CD4-positive, alpha-beta T cell treated with Interferon gamma for 1 hour (primary cell): Measurements from ENCODE around the gene ADTRP.
"Not testable (repeated sequence)": the region's sequence is repeated elsewhere in the genome, so short reads cannot be mapped to it uniquely, and the experiment has no call there.

Source experiments
- DNase-seq: peaks from one replicate; pipeline ENCODE4 v3.0.0-alpha.2; 2020

Gene ADTRP

DNA sequence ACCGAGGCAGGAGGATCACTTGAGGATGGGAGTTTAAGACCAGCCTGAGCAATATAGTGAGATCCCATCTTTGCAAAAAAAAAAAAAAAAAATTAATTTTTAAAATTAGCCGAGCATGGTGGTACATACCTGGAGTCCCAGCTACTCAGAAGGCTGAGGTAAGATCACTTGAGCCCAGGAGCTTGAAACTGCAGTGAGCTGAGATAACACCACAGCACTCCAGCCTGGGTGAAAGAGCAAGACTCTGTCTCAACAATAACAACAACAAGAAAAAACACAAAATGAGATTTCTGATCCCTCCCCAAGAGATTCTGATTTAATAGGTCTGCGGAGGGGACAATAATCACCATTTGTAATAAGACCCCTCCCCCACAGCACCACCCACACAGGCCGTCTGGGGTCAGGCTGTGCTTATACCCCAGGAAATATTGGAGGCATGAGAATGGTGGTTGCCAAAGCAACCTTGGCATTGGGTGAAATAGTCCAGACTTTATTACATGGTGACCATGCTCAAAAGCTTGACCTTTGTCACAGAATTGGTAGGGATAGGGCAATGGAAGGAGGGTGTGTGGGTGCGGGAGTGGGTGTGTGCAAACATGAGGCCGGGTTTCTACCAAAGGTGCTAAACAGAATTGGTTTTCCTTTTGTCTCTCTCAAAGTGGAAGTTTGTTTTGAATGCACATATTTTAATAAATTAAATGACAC lies 24.4 kb upstream of the ADTRP start:
- DNase-seq, result no peak

DNA sequence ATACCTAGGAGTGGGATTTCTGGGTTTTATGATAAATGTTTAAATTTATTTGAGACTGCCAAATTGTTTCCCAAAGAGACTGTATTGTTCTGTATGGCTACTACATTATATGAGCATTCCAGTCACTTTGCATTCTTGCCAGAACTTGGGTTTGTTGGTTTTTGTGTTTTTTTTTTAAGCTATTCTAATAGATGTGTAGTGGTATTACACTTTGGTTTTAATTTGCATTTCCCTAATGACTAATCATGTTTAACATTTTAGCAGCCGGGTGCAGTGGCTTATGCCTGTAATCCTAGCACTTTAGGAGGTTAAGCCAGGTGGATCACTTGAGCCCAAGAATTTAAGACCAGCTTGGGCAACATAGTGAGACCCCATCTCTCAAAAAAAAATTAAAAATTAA lies 21.9 kb upstream of the ADTRP start:
- DNase-seq, result not testable (repeated sequence)

DNA sequence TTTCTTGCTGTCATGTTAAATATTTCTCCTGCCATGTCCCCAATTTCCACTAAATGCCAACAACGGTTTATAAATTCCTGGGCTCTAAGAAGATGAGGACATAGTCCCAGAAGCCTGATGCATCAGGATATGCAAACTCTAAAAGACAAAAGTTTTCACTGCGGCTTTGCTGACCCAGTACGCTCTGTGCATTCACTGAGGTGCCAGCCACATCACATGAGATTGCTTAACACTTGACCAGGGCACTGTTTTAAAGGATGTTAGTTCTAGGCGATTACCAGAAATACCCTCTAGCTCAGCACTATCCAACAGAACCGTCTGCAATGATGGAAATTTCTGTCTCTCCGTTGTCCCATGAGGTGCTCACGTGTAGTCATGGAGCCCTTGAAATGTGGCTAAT lies 19.9 kb upstream of the ADTRP start:
- DNase-seq, result no peak

DNA sequence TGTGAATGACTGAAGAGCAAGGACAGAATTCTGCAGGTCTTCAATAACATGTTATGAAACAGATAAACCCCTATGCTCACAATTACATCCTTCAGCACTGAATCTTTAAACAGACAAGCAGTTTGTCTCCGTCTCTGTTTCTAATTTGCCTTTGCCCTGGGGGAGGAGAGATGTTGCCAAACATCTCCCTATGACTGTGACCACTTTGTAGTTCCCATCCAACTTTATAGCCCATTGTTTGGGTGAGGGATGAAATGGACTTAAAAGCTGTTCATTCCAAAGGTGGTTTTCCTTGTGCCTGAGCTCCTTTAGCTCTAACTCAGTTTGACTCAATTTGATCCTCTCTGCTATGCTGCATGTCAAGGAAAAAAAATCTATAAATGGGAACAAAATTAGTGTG lies 19.5 kb upstream of the ADTRP start:
- DNase-seq, result no peak

DNA sequence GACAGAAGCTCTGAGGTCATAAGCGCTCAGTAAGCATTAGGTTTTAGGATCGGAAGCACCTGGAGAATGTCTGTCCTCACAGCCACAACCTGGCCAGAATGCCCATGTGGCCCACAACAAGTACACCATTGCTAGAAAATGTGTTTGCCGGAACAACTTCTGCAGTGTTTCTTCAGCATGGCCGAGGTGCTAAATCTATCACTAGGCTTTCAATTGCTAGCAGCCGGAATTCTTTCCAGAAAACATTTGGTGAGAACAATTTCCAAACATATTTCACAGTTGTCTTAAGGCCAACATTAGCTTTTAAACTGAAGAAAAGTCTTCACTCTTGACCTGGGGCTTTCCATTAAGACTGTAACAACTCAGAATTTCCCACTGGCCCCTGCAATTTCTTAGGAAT lies 18.2 kb upstream of the ADTRP start:
- DNase-seq, result no peak

DNA sequence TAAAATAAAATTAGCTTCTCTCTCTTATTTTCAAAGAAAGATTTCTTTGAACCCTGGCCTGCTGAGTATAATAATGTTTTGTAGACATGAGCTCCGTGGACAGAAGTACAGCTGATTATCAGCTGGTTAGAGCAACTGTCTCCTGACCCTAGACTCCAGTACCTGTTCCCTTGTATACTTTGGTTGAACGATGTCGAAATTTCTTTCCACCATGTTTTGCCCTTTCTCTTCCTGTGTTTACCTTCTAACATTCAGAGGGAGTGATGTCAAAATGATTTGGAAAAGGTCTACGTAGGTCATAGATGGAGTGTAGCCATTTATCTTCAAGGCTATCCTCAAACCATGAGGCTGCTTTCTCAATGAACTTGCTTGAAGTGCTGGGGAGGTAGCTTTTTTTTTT lies 16.8 kb upstream of the ADTRP start:
- DNase-seq, result no peak

DNA sequence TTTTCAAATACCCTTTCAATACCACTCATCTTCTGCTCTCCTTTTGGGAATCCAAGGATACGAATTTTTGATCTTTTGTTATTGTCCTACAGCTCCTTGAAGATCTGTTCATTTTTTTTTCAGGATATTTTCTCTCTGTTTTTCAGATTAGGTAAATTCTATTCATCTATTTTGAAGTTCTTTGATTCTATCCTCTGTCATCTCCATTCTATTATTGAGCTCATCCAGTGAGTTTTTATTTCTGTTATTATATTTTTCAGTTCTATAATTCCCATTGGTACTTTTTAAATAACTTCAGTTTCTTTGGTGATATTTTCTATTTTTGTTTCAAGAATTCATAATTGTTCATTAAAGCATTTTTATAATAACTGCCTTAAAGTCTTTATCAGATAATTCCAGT lies 14.7 kb upstream of the ADTRP start:
- no peak for DNase-seq

DNA sequence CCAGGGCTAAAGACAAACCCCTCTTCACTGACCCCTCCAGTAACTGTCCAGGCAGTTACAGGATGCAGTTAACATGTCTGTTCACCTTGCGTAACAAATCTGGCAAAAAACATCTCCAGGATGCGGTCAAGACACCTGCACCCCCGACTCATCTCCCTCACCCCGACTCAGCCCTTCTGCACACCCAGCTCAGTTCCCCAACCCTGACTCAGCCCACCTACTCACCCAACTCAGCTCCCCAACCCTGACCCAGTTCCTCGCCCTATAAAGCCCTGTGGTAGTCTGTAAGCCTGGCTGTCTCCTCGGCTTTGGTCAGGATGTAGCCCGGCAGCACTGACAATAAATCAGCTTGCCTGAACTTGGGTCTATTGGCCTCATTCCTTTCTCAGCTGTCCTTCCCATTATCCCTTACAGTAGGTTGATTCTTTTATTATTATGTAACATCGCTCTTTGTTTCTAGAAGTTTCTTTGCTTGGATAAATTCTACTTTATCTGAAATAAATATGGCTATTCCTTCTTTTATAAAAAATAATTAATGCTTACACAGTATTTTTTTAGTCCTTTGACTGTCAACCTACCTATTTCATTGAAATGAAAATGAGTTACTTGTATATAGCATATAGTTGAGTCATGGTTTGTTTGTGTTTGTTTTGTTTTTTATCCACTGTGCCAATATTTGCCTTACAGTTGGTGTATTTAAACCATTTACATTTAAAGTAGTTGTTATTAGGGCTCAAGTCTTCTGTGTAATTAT lies 12.9 kb upstream of the ADTRP start:
- DNase-seq, result no peak

DNA sequence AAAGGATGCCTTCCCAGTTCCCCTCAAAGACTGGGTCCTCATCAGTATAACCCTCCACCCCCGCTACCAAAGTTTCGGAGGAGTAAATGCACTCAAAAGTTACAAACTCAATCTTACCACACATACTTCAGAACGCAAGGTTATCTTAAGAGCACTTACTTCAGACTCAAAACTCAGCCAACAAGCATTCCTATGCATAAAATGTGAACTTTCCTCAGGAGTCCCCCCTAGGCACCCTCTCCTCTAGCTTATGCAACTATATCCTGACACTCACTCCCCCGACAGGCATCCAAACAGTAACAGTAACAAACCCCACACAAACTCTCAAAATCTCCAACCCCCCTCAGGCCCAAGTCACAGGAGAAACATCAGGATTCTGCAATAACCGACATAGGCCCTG lies 11.1 kb upstream of the ADTRP start:
- no peak for DNase-seq

DNA sequence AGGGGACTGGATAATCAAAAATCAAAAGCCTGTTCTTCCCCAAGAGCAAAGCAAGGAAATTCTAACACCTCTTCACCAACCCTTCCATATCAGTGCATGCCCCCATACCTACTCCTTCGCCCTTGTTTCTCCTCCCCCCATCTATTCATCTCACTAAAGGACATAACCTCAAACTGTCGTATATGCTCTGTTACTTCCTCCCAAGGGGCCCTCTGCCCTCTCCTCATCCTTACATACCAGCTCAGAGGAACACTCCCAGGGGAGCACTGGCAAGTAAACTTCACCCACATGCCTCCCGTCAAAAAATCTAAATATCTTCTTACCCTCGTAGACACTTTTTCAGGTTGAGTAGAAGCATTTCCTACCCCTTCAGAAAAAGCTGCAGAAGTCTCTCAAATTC lies 9.4 kb upstream of the ADTRP start:
- no peak for DNase-seq

DNA sequence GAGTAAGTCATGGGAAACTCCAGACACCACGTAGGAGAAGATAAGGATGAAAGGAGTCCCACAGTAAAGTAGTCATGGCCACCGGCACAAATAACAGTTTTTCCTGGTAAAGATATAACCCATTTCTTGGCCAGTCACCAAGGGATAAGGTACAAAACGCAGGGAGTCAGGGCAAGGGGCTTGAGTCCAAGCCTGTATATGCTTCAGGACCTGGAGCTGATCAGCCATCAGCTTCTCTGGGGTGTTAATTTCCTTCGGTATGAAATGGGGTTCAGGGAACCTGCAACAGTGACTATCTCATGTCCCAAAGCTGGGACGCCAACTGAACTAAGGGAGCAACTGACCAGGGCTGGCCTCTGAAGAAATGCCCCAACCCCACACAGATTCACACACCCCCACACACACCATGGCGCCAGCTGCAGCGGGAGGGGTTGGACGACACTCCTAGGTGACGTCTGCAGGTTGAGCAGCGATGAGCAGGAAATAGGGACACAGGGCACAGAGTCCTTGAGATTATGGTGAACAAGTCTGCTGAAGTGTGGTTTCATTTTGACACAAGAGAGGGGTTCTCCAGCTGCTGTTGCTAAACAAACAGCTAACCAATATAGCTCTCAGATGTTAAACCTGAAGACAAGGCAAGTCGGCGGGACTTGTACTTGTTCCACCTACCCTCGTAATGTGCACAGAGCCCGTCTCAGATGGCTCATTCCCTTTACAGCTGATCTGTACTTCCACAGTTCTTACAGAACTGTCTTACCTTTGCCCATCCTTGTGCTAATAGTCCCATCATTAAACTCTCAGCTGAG lies 7.4 kb upstream of the ADTRP start:
- DNase-seq, result no peak

DNA sequence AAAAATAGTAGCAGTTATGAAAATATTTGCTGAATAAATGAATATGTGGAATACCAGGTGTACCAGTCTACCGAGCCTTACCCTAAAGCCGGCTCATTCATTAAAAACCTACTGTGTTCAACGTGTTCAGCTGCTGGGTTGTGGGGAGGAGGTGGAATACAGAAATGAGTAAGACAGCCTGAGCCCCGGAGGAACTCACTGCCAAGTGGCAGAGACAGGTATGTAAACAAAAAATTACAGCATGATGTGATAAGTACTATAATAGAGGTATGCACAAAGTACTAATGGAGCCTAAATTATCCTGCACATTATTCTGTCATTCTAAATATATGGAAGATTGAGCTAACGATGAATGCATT lies 6.8 kb upstream of the ADTRP start:
- no peak for DNase-seq

DNA sequence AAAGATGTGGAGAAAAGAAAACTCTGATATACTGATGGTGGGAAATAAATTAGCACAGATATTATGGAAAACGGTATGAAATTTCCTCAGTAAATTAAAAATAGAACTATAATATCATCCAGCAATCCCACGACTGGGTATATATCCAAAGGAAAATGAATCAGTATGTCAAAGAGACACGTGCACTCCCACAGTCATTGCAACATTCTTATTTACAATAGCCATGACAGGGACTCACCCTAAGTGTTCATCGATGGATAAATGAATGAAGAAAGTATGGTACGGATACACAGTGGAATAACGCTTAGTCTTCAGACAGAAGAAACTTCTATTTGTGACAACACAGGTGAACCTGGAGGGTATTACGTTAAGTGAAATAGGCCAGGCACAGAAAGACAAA lies 5.7 kb upstream of the ADTRP start:
- DNase-seq, result no peak

DNA sequence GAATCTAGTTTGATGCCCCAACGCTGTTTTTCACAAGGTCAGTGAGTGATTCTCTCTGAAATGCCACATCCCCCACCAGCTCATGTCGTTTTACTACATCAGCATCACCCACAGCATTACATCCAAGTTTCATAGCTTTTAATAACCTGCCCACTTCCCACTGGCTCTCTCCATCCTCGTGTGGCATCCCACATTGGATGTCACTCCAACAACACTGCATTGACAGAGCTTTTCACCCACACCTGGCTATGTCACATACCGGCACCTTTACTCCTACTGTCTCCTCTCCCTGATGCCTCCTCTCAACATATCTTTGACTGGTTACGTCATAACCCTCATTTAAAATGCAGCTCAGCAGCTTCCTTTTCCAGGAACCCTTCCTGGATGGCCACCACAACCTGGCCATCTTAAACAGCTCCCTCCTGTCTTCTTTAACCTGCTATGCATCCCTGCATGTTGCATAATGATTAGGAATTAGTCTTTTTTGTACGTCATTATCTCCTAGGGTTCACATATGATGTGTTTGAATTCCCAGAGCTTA lies 5.0 kb upstream of the ADTRP start:
- DNase-seq, result no peak

DNA sequence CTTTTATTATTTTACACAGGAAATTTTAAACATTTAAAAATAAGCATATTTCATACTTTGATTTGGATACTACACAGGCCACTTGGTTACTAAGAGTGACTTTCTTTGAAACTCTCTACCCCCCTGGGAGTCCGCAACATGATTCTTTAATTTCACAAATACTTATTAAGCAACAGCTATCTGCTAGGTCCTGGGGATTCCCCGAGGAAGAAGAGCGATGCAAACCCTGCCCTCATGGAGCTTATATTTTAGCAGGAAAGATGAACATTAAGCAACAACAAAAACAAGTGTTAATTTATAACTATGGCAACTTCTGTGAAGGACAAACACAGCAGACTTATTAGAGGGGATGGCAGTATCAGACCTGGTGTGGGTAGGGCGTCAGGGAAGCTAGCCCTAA lies 3.9 kb upstream of the ADTRP start:
- no peak for DNase-seq

DNA sequence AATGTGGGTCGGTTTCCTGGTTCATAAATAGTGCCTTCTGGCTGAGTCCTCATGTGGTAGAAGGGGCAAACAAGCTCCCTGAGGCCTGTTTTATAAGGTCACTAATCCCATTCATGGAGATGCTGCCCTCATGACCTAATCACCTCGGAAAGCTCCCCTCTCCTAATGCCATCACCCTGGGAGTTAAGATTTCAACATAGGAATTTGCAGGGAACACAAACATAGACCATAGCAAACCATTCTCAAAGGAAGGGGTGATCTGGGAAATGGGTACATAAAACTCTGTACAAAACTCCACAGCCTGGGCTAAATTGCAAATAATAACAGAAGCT lies 1.5 kb upstream of the ADTRP start:
- DNase-seq, result no peak

DNA sequence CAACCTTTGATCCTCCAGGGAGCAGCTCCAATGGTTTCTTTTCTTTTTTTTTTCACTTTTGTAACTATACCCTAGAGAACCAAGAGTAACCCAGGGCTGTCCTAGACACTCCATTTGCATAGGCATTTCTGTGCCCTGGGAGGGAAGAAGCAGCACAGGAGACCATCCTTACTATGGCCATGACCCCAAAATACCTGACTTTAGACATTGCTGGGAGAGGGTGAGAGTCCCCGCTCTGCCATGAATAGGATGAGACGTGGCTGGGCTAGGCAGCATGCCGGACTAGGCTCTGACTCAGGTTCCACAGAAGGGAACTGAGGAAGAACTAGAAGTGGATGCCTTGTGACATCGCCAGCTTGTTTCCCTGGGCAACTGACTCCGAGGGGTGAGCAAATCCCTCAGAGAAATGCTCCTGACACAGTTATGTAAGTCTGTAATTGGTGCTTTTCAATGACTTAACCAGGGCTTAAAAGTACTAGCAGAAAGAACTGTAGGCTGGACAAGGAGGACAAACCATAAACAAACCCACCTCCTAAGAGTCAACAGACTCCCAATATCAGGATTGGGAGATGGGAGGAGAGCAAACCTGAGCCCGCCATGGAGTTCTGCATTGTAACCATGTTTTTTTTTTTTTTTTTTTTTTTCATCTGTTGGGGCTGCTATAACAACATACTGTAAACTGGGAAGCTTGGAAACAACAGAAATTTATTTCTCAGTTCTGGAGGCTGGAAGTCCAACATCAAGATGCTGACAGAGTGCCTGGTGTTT lies 910 bp upstream of the ADTRP start:
- DNase-seq, result peak; percentile 9

DNA sequence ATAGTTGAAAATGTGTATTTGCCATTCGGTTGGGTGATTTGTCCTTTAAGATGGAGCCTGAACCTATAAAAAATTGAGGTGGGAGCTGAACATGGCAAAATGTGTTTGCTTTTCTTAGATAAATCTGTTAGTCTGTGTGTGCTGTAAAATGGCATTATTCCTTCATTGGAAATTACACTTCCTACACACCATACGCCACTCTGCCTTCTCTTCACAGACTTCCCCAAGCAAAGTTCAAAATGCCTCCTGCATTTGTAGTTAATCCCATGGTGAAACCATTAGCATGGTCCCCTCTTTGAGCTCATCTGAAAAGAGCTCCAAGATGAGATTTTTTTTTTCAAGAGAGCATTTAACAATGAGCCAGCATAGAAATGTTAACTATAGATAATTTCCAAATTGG lies 567 bp downstream of the ADTRP start:
- no peak for DNase-seq

DNA sequence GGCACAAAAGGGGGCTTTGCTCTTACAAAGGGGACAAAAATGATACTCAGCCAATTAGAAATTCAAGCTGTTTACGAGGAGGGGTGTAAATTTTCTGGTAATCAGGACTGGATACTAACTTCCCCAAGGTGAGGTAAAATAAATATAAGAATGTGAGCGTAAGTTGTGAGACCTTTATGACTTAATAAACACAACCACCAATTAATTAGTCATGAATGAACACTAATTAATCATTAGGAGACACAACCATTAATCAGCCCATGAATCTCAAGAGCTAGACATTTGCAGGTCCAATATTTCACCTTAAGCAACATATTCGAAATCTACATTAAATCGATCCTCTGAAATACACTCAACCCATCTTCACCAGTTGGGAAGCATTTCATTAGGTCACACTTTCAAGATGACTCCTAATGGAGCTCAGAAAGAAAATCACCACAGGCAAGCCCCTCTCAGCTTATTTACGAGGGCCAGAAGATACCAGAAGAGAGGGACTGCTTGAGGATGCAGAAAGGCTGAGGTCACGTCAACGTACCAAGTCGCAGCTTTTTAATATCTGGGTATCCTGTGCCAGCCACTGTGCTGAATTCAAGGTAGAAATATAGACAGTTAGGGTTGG lies 2.7 kb downstream of the ADTRP start:
- DNase-seq, result no peak

DNA sequence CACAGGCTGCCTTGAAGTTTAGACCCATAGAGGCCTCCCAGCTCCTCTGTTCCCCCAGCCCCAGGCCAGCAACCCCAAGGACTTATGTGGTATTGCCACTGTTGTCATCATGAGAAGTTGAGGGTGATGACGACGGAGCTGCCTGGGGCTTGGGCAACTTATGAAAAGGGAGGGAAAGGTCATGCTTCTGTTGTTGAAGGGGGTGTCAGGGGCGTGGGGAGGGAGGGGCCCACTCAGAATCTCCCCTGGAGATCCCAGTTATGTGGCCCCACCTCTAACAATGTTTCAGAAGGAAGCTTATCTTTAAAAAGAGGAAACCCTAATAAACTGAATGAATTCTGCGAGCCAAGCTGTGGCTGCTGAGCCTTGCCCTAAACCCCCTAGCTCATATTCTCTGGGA lies 4.2 kb downstream of the ADTRP start:
- peak; percentile 17 for DNase-seq

DNA sequence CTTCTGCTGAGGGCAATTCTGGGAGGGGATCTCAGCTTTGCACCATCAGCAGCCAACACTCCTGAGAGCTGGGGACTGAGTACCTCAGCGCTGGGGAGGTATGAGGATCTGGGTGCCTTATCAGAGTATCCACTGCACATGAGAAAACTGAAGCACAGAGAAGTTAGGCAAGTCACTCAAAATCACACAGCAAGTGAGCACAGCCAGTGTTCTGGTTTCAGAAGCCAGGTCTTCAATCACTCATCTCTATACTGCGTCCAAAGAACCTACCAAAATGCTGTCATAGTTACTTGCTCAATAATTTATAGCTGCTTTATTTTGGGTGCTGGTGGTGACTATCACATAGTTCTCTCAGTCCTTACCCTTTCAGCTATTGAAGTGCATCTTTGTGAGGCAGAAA lies 5.0 kb downstream of the ADTRP start:
- no peak for DNase-seq

DNA sequence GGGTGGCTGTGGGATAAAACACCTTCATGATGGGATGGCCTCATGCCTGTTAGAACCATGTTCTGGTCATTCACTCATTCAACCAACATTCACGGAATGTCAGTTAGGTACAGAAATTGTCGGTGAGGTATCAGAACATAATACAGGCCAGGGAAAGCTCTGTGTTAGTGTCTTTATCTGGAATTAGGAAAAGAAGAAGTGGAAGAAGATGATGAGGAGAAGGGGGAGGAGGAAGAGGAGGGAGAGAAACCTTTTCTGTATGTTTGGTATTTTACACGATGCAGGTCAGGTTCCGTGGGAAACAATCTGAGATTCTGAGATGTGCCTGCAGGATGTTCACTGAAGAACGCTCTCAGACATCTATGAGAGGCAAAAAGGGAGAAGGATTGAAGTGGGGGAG lies 5.6 kb downstream of the ADTRP start:
- DNase-seq, result no peak
